SK-N-MC (cell line): ENCODE data around the gene STK16.

Source experiments
- EZH2 ChIP-seq: fragments of 200-600 bp; sonication (generic); IDR thresholded peaks from one replicate; pipeline ENCODE4 v1.6.1; 2017; ENCODE audit warnings: antibody characterized with exemption
- FOXP2 ChIP-seq: optimal IDR thresholded peaks from 2 replicates; pipeline ENCODE3; 2011; ENCODE audit warnings: mild to moderate bottlenecking, moderate library complexity; ENCODE audit not compliant: insufficient read depth; ENCODE audit errors: extremely low read length, control extremely low read depth
- POLR2AphosphoS5 ChIP-seq: IDR thresholded peaks from 2 replicates; pipeline ENCODE4 v1.6.1; 2012; ENCODE audit warnings: mild to moderate bottlenecking, low read depth, low read length, borderline replicate concordance

- TF ChIP-seq EZH2 = no peak
- TF ChIP-seq POLR2AphosphoS5 = no peak
- no peak for TF ChIP-seq FOXP2
Measured at GRCh38 chr2:219291394-219291793, 46.1 kb downstream of the STK16 start.
